Stimulated activated naive CD4-positive, alpha-beta T cell (primary cell): Measurements from ENCODE around the gene PCP2.

Experiments
- DNase-seq, 6 experiments: peaks; one replicate each; lab custom pipeline; 2025; lab: John Stamatoyannopoulos, UW

PCP2 gene

DNA sequence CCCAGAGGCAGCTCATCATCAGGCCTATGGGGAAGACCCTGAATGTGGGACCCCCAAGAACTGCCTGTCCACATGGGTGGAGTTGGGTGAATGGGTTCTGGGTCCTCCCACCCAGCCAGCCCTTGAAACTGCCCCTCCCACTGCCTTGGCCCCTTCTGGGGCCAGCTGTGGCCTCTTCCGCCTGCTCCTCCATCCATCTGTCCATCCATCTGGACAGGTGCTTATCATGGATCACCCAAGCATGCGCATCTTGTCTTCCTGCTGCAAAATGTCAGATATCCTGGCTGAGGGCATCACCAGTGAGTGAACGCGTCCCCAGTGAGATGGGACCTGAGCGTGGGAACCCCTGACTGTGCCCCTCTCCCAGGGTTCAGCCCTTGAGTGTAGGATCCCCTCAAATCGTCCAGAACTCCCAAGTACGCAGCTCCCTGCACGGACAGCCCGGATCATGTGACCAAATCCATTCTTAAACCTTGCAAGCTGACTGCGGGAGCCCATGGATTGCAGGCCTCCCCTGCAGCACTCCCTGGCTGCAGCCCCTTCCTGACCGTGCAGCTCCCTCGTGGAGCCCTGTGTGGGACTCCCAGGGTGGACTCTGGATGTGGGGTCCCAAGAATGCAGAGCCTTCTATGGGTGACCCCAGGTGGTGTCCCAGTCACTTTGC, 5.4 kb upstream of the PCP2 start:
- DNase-seq, result no peak

DNA sequence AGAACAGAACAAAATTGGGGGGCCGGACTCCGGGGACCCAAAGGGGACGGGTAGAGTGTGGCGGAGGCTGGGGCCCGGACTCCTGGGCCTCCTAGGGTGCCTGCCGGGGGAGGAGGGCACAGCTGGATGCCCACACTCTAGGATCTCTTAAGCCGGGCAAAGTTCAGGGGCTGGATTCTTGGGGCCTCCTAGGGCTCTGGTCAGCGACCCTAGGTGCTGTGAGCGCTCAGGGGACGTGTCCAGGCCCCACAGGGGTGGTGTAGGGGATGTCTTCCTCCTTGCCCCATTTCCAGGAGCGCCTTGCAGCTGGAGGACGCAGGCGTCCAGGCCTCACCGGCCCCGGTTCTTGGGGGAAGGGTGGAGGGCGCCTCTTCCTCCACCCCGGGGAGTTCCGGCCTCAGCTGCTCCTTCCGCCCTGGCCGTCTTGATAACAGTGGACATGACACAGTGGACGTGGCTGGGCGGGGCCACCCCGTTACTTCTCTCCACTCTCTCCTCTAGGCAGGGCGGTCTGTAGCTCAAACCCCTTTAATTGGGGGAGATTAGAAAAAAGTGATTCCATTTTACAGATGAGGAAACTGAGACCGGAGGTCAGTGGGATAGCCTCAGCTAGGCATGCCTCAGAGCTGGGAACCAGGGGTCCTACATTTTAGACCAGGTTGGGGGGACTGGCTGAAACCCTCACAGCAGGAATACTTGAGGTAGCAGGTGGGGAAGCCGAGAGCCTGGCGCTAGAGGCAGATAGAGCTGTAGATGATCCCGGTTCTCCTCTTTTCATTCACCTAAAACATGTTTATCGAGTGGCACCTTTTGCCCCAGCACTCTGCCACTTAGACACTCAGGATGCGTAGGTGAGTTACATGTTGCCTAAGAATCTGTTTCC, 4.1 kb upstream of the PCP2 start:
- peak in 3 of 6 experiments; percentile 39 to 45 (median 44) for DNase-seq

DNA sequence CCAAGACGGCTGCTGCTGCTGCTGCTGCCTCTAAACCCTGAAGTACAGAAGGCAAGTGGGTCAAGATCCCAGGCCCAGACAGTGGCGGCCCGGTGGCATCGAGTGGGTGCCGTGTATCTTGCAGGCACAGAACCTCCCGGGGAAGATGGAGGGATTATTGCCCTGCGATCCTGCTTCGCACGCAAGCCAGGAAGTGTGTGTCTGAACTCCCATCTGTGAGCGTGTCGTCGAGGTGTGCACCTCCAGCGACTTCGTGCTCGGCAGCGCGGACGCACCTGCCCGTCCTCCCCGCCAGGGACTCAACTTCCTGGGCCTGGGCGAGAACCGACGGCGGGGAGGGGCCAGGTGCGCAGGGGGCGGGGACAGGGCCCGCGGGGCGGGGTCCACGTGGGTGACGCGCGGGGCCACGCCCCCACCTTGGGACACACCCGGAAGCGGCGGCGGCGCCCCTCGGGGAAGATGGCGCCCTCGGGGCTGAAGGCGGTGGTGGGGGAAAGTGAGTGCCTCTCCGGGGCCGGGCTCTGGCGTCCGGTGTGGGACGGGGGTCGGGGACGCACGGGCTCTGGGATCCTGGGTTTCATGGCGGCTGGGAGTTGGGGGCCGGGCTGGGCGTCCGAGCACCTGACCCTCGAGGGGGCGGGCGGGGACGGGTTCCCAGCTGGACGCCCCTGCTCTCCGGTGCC, 3.3 kb upstream of the PCP2 start, which contains the start of gene STXBP2:
TSS of gene STXBP2 (plus strand) at position 420 of the 683 bp plus-strand sequence. CDS start at position 460, 40 bp downstream.
- peak; percentile 89 to 95 (median 94) for DNase-seq

DNA sequence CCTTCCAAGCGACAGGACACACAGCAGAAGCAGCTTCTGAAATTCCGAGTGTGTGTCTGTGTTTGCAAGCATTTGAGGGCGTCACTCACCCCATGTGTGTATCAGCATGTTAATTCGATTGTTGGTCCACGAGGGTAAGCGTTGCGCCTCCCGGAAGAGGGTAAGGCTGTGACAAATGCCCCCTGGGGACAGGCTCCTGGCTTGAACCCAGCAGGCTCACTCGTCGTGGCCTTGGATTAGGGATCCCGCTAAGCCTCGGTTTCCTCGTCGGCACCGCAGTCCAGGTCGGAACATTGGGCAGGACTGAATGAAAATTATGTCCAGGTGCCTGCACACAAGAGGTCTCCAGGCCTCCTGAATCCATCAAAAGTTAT, 2.8 kb upstream of the PCP2 start:
- DNase-seq, result no peak

DNA sequence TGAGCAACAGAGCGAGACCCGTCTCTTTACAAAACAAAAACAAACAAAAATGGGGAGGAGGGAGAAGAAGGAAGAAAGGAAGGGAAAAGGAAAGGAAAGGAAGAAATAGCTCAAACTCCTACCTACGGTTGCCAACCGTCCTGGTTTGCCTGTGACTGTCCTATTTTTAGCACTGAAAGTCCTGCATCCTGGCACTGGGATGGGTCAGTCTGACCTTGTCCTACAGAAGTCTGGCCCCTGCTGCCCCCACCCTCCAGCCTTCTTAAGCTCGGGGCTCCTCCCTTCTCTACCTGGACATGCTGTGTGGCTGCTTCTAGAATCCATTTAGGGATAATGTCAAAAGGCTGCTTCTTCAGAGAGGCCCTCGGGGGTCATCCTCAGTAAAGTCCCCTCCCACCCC, 2.2 kb upstream of the PCP2 start:
- no peak for DNase-seq

DNA sequence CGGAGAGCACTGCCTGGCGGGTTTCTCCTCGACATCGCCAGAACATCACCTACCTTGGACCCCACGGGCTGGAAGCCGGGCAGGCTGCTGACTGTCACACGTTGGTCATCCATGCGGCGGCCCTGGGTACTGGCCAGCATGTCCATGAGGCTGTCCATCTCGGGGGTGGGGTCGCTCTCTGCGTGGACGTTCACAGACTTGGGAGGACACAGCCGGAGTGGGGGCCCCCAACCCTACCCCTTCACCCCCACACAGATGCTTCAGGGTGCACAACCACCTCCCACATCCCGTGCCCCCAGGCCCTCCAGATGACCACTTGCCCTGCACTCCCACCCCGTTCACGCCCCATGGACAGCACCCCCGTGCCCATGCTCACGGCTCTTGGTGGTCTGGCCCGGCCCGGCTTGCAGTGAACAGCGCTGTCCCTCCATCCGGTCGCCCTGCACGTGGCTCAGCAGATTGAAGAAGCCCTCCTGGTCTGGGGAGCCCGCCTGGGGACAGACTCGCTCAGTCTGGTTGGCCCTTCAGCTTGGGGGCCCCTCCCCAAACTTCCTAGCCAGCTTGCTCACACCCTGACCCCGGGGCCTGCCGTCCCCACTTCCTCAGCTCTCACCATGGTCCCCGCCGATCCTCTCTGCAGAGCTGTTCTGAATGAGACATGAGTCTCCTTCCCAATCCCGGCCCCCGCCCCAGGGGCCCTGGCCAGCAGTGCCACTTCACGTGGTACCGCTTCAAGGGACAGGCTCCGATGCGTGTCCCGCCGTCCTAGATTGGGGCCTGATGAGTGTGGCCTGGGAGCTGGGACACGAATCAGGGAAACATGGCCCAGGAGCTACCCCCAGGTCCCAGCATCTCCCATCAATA, 947 bp downstream of the PCP2 start:
- no peak for DNase-seq

DNA sequence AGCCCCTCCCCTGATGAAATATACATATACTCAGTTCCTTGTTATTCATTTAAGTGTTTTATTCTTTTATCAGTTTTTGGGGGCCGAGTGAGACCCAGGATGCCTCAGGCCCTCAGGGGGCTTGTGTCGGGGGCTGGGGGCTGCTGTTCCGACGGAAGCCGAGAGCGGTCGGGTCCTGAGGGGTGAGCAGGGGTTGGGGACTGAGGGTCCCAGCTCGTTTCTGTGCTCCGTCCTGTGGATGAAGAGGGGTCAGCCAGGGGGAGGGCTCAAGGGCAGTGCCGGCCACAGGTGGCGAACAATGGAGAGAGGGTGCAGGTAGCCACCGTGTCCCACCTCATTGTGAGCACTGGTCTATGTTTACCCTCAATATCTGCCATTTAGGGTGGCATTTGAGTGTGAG, 1.9 kb downstream of the PCP2 start:
- no peak for DNase-seq

DNA sequence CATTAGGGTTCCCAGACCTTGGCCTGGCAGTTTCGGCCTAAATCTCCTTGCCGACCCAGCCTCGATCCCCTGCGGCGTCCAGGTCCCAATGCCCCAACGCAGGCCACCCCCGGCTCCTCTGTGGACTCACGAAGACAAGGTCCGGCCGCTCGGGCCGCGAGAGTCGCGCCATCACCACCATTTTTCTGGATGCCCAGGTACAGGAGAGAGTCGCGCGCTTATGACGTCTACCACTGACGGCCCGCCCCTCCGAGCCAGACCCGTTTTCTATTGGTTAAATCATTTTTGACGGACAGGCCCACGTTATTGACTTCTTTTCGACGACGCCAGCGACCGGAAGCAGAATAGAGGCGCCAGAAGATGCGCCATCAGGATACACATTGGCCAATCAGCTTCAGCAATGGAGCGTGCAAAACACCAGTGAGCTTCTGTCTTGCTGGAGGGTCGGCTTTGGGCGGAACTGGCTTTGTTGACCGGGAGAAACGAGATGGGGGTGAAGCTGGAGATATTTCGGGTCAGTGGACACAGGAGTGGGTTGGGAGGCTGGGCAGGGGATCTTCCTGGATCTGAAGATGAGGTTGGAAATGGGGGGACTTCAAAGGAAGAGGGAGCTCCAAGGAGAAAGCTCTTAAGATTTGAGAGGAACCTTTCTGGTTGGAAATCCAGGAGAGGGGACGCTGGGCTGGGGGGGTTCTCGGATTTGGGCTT, 4.0 kb downstream of the PCP2 start, which contains the start of the genes PET100 and XAB2:
TSS of gene PET100 (plus strand) at position 447 of the 708 bp plus-strand sequence. CDS start at position 488, 41 bp downstream.
TSS of gene XAB2 (minus strand) at position 199 of the 708 bp plus-strand sequence. CDS start at position 181, 18 bp downstream.
- DNase-seq, result peak; percentile 85 to 97 (median 95)

DNA sequence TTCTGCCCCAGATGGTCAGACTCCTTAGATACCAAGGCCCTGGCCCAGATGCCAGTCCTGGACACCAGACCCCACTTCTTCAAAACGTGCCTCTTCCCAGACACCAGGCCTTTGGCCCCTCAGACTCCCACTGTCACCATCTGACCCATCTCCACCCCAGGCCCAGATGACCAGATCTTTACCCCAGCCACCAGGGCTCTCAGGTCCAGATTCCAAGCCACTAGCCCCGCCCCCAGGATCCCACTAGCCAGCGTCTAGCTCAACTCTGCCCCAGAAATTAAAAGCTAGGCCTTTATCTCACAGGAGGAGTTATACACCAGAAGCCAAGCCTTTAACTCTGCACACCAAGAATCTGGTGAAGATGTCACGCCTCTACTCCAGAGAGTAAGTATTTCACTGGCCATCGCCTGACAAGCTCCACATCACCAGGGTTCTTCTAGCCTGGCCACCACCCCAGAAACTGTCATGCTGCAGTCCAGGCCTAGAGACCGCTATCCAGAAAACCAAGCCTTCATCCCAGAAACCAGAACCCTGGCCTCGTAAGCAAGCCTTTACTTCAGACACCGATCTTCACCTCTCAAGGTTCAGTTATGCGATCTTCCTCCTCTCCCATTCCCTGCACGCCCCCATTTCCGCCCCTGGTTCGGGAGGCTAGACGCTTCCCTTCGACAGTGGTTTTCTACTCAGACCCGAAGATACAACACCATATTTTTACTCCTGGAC, 4.8 kb downstream of the PCP2 start:
- DNase-seq, result peak in 1 of 6 experiments; percentile 39

DNA sequence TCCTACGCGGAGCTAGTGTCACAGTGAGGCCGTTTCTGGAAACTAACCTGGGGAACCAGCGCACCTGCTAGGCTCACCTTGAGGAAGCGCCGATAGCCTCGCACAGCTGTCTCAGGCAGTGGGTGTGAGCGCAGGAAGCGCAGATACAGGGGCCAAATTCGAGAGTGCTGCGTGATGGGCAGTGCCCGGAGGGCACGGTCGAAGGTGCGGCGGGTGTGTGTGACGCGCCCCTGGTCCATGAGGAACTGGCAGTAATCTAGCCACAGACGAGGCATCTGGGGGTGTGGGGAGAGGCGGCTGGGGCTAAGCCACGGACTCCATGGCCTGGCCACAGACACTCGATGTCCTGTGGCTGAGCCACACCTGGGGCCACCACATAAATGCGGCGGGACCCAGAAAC, 6.4 kb downstream of the PCP2 start:
- no peak for DNase-seq

DNA sequence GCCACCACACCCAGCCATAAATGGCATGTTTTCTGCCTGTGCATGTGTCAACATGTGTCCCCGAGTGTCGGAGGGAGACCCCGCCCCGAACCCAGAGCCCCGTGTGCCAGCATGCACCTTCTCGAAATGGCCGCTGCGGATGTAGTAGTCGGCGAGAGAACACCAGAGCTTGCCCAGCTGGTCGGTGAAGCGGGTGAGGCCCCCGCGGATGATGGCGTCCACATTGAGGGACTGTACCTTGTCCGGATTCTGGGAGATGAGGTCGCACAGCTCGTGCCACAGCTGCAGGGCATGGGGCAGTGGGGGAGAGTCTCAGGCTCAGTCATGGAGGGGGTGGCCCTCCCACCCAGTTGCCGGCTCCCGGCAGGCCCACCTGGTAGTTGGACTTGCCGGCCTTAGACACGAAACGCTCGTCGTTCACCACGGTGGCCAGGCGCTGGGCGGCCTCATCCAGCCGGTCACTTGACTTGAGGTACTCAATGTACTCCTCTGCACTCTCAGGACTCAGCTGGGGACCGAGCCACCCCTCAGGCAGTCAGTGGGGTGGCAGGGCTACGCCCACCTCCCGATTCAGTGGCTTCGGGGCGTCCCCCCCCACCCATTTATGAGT, 7.7 kb downstream of the PCP2 start:
- no peak for DNase-seq

DNA sequence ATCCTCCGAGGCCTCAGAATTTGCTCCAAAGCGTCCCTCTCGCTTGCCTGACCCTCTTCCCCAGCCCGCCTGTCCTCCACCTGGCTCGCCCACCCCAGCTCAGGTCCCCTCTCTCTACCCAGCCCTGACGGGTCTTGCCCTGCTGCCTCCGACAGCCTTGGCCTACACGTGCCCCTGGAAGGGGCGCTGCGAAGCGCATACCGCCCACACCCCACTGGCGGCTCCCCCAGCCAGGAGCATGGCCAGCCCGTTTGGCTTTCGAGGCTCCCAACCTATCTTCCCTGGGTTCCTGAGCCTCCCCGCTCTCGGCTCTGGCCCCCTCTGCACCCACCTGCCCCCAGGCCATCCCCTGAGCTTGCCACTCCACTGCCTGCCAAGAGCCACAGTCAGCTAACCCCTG, 8.7 kb downstream of the PCP2 start:
- no peak for DNase-seq

DNA sequence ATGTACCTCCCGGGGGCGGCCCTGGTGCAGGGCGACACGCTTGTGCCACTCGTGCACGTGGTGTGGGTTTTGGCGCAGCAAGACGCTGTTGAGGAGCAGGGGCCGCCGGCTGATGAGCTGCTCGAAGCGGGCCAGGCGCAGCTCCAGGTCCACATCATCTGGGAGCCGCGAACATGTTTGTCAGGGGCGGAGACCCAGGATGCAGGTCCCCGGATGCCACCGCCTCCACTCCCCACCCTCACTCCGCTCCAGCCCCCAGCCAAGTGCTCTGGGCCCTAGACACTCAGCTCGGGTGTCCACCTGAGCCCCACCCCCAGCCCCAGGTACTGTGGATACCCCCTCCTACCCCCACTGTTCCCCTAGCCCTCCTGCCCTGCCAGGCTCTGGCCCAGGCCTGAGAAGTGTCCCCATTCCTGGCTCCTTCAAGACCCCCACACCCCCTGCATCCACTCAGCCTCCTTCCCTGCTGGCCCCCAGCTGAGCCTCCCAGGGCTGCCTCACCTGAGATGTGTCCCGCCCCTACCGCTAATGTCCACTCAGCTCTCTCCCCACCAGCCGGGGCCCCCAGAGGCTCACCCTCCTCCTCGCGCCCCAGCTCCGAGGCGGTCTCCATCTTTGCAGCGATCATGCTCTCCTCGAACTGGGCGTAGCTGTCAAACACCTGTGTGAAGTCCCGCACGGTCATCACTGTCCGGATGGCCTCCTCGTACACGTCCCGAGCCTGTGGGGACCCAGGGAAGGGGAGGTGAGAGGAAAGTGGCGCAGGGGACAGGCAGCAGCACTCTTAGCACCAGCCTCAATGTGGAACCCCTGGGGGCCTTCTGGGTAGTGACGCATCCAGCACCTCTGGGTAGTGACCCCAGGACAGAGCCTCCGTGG, 9.6 kb downstream of the PCP2 start:
- no peak for DNase-seq

DNA sequence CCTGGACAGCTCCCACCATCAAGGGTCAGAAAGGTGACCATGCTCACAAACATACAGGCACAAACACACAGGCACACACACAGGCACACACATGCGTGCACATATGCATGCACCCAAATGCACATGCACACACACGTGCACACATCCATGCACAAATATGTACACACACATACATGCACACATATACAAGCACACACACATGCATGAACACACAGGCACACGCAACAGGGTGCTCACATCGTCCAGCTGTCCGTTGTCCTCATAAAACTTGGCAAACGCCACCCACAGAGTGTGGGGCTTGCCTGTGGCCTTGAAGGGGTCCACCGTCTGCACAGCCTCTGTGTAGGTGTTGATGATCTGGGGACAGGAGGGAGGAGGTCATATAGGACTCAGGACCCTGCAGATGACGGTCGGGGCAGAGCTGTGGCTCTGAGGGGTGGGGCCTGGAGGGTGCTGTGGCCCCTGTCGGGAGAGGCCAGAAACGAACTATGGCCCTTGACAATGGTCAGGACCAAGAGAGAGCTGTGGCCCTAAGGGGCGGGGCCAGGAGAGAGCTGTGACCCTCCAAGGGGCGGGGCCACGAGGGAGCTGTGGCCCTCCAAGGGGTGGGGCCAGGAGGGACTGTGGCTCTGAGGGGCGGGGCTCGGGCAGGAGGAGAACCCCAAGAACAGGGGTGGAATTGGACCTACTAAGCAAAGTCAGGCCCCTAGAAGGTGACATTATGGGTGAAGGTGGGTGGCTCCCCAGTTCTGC, 10.4 kb downstream of the PCP2 start:
- DNase-seq, result no peak

DNA sequence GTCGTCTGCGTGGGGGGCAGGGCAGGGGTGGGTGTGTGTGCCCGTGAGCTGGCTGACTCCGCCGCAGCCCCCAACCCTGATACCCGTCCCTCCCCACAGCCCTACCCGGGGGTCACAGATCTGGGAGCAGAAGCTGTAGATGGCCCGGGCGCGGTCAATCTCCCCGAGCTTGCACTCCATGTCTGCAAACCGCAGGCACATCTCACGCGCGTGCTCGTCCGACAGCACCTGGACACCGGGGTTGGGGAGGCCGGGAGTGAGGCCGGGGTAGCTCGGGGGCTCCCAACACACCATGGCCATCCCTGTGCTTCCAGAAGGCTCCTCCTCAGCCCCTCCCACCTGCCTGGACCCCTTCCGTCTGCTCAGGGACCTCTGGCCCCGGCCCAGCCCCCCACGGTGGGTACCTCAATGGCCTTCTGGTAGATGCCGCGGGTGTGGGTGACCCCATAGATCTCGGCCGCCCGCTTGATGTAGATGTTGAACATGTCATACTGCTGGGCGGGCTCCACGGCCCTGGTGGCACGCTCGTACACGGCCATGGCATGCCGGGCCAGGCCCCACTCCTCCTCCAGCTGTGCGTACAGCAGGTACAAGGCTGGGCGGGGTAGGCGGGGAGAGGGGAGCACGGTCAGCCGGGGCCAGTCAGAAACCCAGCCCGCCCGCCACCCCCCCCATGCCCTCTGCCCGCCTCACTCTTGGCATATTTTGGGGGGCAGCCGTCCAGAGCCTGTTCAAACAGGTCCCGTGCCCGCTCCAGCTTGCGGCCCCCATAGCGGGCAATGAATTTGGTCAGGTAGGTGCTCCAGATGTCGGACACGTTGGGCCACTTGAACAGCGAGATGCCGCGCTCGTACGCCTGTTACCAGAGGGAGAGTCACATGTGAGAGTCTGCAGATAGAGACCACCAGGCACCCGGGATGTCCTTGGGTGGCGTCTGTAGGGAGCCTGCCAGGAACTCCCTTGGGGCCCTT, 12.8 kb downstream of the PCP2 start:
- no peak for DNase-seq

DNA sequence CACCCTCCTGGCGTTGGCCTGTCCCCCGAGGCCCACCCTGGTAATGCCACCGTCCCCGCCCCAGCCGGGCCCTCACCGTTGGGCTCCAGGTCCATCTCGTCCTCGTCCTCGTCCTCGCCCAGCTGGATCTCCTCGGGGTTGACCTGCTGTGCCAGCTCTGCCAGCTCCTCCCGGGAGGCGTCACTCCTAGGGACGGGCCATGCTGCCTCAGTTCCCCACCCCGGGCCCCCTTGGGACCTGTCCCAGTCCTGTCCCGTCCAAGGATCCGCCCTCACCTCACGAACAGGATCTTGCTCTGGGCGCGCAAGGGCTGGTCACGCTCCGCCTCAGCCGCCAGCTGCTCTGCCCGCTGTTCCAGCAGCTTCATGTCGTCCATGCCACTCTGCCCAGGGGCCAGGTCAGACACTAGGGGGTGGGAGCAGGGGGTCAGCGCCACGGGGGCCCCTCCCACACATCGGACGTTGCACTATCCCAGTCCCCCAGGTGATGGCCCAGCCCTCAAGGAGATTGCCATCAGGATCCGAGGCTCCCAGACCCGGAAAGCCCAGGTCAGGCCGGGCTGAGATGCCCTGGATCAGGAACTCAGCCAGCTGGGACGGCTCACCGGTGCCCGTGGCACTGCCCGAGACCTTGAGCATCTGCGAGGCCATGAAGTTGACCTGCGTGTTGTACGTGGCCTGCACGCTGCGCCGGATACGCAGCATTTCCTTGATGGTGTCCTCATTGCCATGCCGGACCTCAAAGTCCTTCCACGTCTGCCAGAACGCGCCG, 13.7 kb downstream of the PCP2 start:
- no peak for DNase-seq
